GM12873 (cell line): ENCODE measurements around the gene P4HA2.

Experiments used
- TF ChIP-seq, protein P1 (sequence below): IDR thresholded peaks from 2 replicates; pipeline ENCODE4 v1.5.1; 2012; ENCODE audit warnings: low read depth, mild to moderate bottlenecking, moderate library complexity, low read length, control low read depth; ENCODE audit not compliant: insufficient read depth; ENCODE audit errors: missing control alignments

Gene P4HA2

GRCh38 chr5:132209131-132209530, 18.5 kb downstream of the P4HA2 start:
- TF ChIP-seq, protein P1, sequence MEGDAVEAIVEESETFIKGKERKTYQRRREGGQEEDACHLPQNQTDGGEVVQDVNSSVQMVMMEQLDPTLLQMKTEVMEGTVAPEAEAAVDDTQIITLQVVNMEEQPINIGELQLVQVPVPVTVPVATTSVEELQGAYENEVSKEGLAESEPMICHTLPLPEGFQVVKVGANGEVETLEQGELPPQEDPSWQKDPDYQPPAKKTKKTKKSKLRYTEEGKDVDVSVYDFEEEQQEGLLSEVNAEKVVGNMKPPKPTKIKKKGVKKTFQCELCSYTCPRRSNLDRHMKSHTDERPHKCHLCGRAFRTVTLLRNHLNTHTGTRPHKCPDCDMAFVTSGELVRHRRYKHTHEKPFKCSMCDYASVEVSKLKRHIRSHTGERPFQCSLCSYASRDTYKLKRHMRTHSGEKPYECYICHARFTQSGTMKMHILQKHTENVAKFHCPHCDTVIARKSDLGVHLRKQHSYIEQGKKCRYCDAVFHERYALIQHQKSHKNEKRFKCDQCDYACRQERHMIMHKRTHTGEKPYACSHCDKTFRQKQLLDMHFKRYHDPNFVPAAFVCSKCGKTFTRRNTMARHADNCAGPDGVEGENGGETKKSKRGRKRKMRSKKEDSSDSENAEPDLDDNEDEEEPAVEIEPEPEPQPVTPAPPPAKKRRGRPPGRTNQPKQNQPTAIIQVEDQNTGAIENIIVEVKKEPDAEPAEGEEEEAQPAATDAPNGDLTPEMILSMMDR = no peak

GRCh38 chr5:132207778-132208177, 19.9 kb downstream of the P4HA2 start:
- TF ChIP-seq, protein P1 = no peak

GRCh38 chr5:132206782-132207181, 20.9 kb downstream of the P4HA2 start:
- TF ChIP-seq, protein P1 = no peak

DNA sequence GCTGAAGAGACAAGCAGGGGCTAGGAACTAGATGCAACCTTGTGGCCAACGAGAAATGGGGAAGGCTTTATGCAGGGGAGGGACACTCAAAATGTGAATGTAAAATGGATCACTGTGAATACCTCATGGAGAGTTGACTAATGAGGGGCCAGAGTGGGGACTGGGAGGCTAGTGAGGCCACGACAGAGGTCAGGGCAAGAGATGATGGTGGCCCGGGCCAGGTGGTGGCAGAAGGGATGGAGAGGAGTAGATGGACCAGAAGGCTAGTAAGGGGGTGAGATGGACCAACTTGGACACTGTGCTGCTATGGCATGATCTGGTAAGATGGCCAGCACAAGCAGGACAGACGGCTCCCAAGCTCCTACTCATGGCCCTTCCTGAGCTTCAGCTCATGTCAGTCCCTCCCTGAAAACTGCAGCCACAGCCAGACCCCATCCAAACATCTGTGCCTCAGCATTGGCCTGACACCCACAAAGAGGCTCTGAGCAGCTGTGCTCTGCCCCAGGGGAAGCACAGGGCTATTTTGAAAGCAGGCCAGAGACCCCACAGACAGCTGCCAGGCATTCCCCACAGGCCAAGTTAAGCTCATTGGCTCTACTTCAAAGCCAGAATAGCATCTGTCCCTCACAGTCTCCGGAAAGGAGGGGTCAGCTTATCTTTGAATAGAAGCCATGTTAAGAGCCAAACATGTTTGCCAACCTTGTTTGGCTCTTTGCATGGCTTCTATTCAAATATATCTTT, 22.1 kb downstream of the P4HA2 start:
- TF ChIP-seq, protein P1 = no peak

- TF ChIP-seq, protein P1 = no peak
These were observed 23.1 kb downstream of the P4HA2 start for GRCh38 chr5:132204371-132205135.

DNA sequence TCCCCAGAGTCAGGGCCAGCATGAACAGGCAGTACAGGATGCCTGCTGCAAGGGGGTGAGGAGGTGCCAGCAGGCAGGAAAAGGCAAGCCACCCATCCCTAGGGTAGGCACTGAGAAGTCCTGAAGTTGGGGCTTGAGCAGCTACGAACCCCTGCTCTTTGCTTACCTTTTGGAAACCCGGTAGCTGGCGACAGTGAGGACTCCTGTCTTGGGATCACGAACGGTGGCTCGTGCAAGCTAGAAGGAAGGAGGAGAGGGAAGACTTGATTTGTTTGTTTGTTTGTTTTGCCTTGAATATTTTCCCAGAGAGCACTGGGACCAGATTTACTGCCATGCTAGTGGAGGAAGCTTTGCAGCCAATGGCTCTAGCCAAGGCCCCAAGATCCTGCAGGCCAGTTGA, 23.7 kb downstream of the P4HA2 start:
- TF ChIP-seq, protein P1 = no peak

DNA sequence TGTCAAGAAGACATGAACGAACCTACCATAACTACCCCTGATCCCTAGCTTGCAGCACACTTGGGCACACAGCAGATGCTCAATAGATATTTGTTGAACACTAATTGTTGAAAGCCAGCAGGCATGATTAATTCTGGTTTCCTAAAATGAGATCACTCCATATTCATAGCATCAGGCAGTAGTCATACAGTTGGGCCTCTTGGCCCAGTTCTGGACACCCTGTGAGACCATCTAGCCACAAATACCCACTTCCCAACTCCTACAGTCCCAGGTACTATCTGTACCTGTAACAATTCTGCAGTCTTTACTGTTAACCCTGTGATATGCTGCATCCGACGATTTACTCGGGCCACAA, 24.2 kb downstream of the P4HA2 start:
- TF ChIP-seq, protein P1 = no peak
